B cell (primary cell): ENCODE measurements around the gene SLC12A6. TPM values are rescaled to one million over a fixed set of nuclear protein-coding genes. Genes with fewer than 3 reads are reported as not detected.

Experiments used
- ATAC-seq: fragments of 200-7000 bp; cut with Tn5 transposase; one replicate; pipeline ENCODE4 v1.10.0; 2021; ENCODE audit warnings: low read depth, mild to moderate bottlenecking, moderate number of reproducible peaks, moderate library complexity
- CTCF ChIA-PET: fragments of 350-600 bp; sonication (Branson Sonifier 250); formaldehyde crosslinking; loops from one replicate; lab custom pipeline; 2021; ENCODE audit warnings: antibody characterized with exemption, inconsistent platforms; lab: Charles Lee
- POLR2A ChIA-PET: fragments of 350-600 bp; sonication (Branson Sonifier 250); formaldehyde crosslinking; loops from one replicate; lab custom pipeline; 2021; ENCODE audit warnings: antibody characterized with exemption; lab: Charles Lee
- DNase-seq: peaks from one replicate; pipeline ENCODE4 v3.0.0; 2013
- H2AFZ ChIP-seq: 2 replicates; pipeline ENCODE4 v1.6.1; 2012; ENCODE audit warnings: mild to moderate bottlenecking, low read depth, low read length; ENCODE audit not compliant: insufficient read depth, poor library complexity, severe bottlenecking
- H3K27ac ChIP-seq, 2 donors: 1 replicate in 1 of 2; 2 replicates in 1 of 2; pipeline ENCODE4 v1.5.1; 2012 to 2013; ENCODE audit warnings: low read length in 2 of 2, mild to moderate bottlenecking in 2 of 2, moderate library complexity in 1 of 2
- H3K27me3 ChIP-seq, 4 experiments: fragments of 200-600 bp in 1 of 4; sonication (generic) in 1 of 4; replicated peaks in 1 of 4; 1 replicate in 2 of 4; 2 replicates in 2 of 4; pipeline versions ENCODE4 v1.6.1 to v1.7.0; 2013 to 2016; ENCODE audit warnings: low read length in 3 of 4, mild to moderate bottlenecking in 2 of 4, mixed read lengths in 1 of 4, moderate library complexity in 1 of 4; ENCODE audit not compliant: insufficient read depth in 4 of 4, control insufficient read depth in 3 of 4; ENCODE audit errors: control extremely low read depth in 1 of 4
- H3K36me3 ChIP-seq, 2 experiments: replicated peaks in 1 of 2; 1 replicate in 1 of 2; 2 replicates in 1 of 2; pipeline versions ENCODE4 v1.6.1 to v1.7.1; 2013; ENCODE audit warnings: low read length in 1 of 2; ENCODE audit not compliant: insufficient read depth in 2 of 2, control insufficient read depth in 1 of 2; ENCODE audit errors: control extremely low read depth in 1 of 2, extremely low read depth in 1 of 2
- H3K4me1 ChIP-seq, 2 donors: fragments of 200-600 bp in 1 of 2; sonication (generic) in 1 of 2; 1 replicate in 1 of 2; 2 replicates in 1 of 2; pipeline versions ENCODE4 v1.5.1 to v1.6.1; 2013 to 2017; ENCODE audit warnings: low read length in 2 of 2; ENCODE audit not compliant: control insufficient read depth in 2 of 2, insufficient read depth in 2 of 2
- H3K4me2 ChIP-seq: replicated peaks from 2 replicates; pipeline ENCODE3; 2012; ENCODE audit warnings: mild to moderate bottlenecking, low read depth, low read length; ENCODE audit not compliant: poor library complexity, severe bottlenecking
- H3K4me3 ChIP-seq, 5 experiments: fragments of 200-600 bp in 1 of 5; sonication (generic) in 1 of 5; 1 replicate in 3 of 5; 2 replicates in 2 of 5; pipeline versions ENCODE4 v1.5.1 to v1.7.0; 2011 to 2016; ENCODE audit warnings: low read length in 4 of 5, mild to moderate bottlenecking in 4 of 5, low read depth in 2 of 5, control low read depth in 1 of 5, moderate library complexity in 1 of 5; ENCODE audit not compliant: insufficient read depth in 1 of 5; ENCODE audit errors: control extremely low read depth in 1 of 5, extremely low read depth in 1 of 5
- H3K79me2 ChIP-seq: fragments of 200-600 bp; sonication (generic); one replicate; pipeline ENCODE4 v1.6.0; 2016; ENCODE audit warnings: low read length; ENCODE audit not compliant: control insufficient read depth, insufficient read depth
- H3K9ac ChIP-seq: fragments of 200-600 bp; sonication (generic); 2 replicates; pipeline ENCODE4 v1.6.1; 2017; ENCODE audit warnings: mild to moderate bottlenecking, low read length, moderate library complexity
- H3K9me3 ChIP-seq, 3 donors: one replicate each; pipeline versions ENCODE4 v1.6.1 to v1.7.1; 2013; ENCODE audit warnings: low read length in 2 of 3; ENCODE audit not compliant: control insufficient read depth in 2 of 3, insufficient read depth in 1 of 3; ENCODE audit errors: control extremely low read depth in 1 of 3
- H4K20me1 ChIP-seq: 2 replicates; pipeline ENCODE4 v1.6.0; 2012; ENCODE audit warnings: mild to moderate bottlenecking, low read length; ENCODE audit not compliant: insufficient read depth, control insufficient read depth, poor library complexity, severe bottlenecking
- H3K27ac Mint-ChIP-seq: one replicate; pipeline ENCODE4 v1.8.0; 2021; ENCODE audit warnings: mixed read lengths
- H3K27me3 Mint-ChIP-seq: one replicate; pipeline ENCODE4 v1.8.0; 2021; ENCODE audit warnings: mixed read lengths
- H3K4me1 Mint-ChIP-seq: one replicate; pipeline ENCODE4 v1.8.0; 2021; ENCODE audit warnings: mixed read lengths
- H3K4me3 Mint-ChIP-seq: one replicate; pipeline ENCODE4 v1.8.0; 2021; ENCODE audit warnings: mixed read lengths
- H3K9me3 Mint-ChIP-seq: one replicate; pipeline ENCODE4 v1.8.0; 2022; ENCODE audit warnings: mixed read lengths; ENCODE audit not compliant: insufficient read depth
- EZH2 ChIP-seq: IDR thresholded peaks from 2 replicates; pipeline ENCODE4 v1.6.1; 2012; ENCODE audit warnings: borderline replicate concordance, low read depth, mild to moderate bottlenecking, moderate library complexity, low read length; ENCODE audit not compliant: insufficient read depth, poor library complexity, severe bottlenecking
- WGBS: methylation state at CpG from one replicate; pipeline ENCODE4 v1.1.5; 2013; ENCODE audit warnings: missing lambda C conversion rate; ENCODE audit not compliant: insufficient coverage; 5-methylcytosine and 5-hydroxymethylcytosine counted together
- intact Hi-C: fragments of 100-400 bp; cut with micrococcal nuclease; formaldehyde crosslinking; loops from one replicate; pipeline ENCODE4 v1.10.0; 2022
- polyA plus RNA-seq: library from polyadenylated mRNA; depleted of rRNA; stranded (reverse); fragments of >200 nt; gene quantifications from 2 replicates; pipeline ENCODE4 v1.2.3, GENCODE V29; 2012
- total RNA-seq, 2 donors: library from RNA; stranded (reverse); fragments of 120-200 nt in 1 of 2; gene quantifications; 1 replicate in 1 of 2; 2 replicates in 1 of 2; pipeline versions ENCODE4 v1.2.3 to v1.2.4, GENCODE V29; 2013 to 2022
- TF ChIP-seq, protein P1 (sequence below): fragments of 200-600 bp; IDR thresholded peaks from one replicate; pipeline ENCODE4 v1.8.0; 2022; ENCODE audit warnings: antibody characterized with exemption, mild to moderate bottlenecking

Gene SLC12A6
- total and polyA plus RNA-seq, 2 donors (not counting 1 experiment from before 2014, with no cell fraction given): 75.8 to 141 TPM

DNA sequence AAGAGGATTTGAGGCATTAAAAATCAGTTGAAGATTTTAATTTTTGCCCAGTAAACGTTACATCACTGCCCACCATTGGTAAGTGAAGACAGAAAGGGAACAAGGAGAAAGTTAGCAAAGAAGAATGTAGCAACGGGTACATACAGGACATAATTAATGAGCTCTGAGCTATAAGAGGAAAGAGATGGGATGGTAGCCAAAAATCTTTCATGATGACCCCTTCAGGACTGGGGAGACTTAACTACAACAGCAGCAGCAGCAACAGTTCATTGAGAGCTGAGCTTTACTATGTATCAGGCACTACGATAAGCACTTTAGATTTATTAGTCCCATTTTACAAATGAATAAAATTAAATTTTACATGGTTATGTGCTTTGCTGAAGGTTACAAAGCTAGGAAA is 94.4 kb downstream of the SLC12A6 start:
- no CpG with 5 or more reads among the region's 3 CpGs for WGBS
- no peak overlapping the region for H3K9ac ChIP-seq
- Mint-ChIP-seq H3K27ac (no peak overlapping the region), H3K4me1 (no peaks in the 10 kb centered on the region), H3K9me3 (no peaks in the 10 kb centered on the region), H3K4me3 (no peak overlapping the region), H3K27me3 (no peaks in the 10 kb centered on the region)
- no peak overlapping the region for H3K27ac ChIP-seq
- no peak overlapping the region for H3K4me3 ChIP-seq
- CTCF ChIA-PET: interaction anchor here (1.0 to 6.3 kb wide), 10 partner anchors 13 to 344 kb away, joined by 3 to 129 read pairs (median 6); partner anchors contain the start of gene LPCAT4
- H3K27me3 ChIP-seq: no peaks in the 10 kb centered on the region
- POLR2A ChIA-PET: interaction anchor here (0.5 kb wide), 1 partner anchor 8 kb away, joined by 6 read pairs; no protein-coding TSS in a partner anchor
- intact Hi-C loops: no loop called here
- DNase-seq (no peak), ATAC-seq (no peak)
- peaks cover 19 to 65% of the 10 kb centered on the region in 2 experiments for H3K36me3 ChIP-seq
- no peaks in the 10 kb centered on the region for H3K9me3 ChIP-seq
- no peak overlapping the region for H3K4me2 ChIP-seq
- H4K20me1 ChIP-seq: no peaks in the 10 kb centered on the region
- H3K4me1 ChIP-seq: no peaks in the 10 kb centered on the region
- no peaks in the 10 kb centered on the region for H3K79me2 ChIP-seq
- H2AFZ ChIP-seq: no peak overlapping the region
- no peak for TF ChIP-seq EZH2
- TF ChIP-seq, protein P1, sequence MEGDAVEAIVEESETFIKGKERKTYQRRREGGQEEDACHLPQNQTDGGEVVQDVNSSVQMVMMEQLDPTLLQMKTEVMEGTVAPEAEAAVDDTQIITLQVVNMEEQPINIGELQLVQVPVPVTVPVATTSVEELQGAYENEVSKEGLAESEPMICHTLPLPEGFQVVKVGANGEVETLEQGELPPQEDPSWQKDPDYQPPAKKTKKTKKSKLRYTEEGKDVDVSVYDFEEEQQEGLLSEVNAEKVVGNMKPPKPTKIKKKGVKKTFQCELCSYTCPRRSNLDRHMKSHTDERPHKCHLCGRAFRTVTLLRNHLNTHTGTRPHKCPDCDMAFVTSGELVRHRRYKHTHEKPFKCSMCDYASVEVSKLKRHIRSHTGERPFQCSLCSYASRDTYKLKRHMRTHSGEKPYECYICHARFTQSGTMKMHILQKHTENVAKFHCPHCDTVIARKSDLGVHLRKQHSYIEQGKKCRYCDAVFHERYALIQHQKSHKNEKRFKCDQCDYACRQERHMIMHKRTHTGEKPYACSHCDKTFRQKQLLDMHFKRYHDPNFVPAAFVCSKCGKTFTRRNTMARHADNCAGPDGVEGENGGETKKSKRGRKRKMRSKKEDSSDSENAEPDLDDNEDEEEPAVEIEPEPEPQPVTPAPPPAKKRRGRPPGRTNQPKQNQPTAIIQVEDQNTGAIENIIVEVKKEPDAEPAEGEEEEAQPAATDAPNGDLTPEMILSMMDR: no peak

DNA sequence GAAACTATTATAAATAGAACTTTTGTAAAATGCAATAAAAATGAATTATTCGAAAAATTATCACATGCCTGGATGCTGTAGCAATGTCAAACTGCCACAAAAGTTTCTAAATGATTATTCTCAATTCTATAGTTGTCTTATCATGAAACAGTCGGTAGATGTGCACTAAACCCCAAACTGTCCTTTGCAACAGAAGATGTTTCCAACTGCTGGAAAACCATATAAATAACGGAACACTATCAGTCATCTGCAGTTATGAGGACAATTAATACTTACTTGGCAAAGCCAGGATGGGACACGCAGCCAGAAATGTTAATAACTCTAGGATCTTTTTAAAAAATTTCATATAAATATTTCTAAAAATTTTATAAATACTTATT is 95.3 kb downstream of the SLC12A6 start:
- no peaks in the 10 kb centered on the region for H3K9me3 Mint-ChIP-seq
- peaks cover 22 to 74% of the 10 kb centered on the region in 2 experiments for H3K36me3 ChIP-seq
- no peak overlapping the region for H3K4me3 Mint-ChIP-seq
- H3K27me3 ChIP-seq: no peaks in the 10 kb centered on the region
- ATAC-seq (no peak), DNase-seq (no peak)
- H3K4me1 ChIP-seq: no peaks in the 10 kb centered on the region
- no peaks in the 10 kb centered on the region for H3K79me2 ChIP-seq
- no peak overlapping the region for H3K4me2 ChIP-seq
- CTCF ChIA-PET: interaction anchor here (0.8 to 6.3 kb wide), 22 partner anchors 15 to 345 kb away, joined by 3 to 129 read pairs (median 5); partner anchors contain the start of genes EMC4, GOLGA8B, KATNBL1 and LPCAT4
- no peak overlapping the region for H3K27ac Mint-ChIP-seq
- intact Hi-C loops: no loop called here
- no peaks in the 10 kb centered on the region for H3K27me3 Mint-ChIP-seq
- H2AFZ ChIP-seq: no peak overlapping the region
- no peak overlapping the region for H3K9ac ChIP-seq
- H3K4me1 Mint-ChIP-seq: no peaks in the 10 kb centered on the region
- H3K27ac ChIP-seq: no peak overlapping the region
- 100% methylated on average over 1 of the region's 4 CpGs for WGBS
- H3K4me3 ChIP-seq: no peak overlapping the region
- H3K9me3 ChIP-seq: no peaks in the 10 kb centered on the region
- no peaks in the 10 kb centered on the region for H4K20me1 ChIP-seq
- TF ChIP-seq, protein P1: no peak
- TF ChIP-seq EZH2: no peak
- POLR2A ChIA-PET: no interaction called here
